CD4-positive, alpha-beta T cell (primary cell): ENCODE data around the gene SCAMP1. TPM values are rescaled to one million over a fixed set of nuclear protein-coding genes. Genes with fewer than 3 reads are reported as not detected.
A peak's percentile ranks its signal among the peaks of the same experiment; 100 is the strongest.

Experiments
- ATAC-seq: fragments of 200-7000 bp; cut with Tn5 transposase; one replicate; pipeline ENCODE4 v1.10.0; 2022; ENCODE audit warnings: mild to moderate bottlenecking; ENCODE audit not compliant: poor library complexity
- CTCF ChIA-PET: fragments of 350-600 bp; sonication (Branson Sonifier 250); formaldehyde crosslinking; loops from one replicate; lab custom pipeline; 2021; ENCODE audit warnings: antibody characterized with exemption, inconsistent platforms; lab: Charles Lee
- POLR2A ChIA-PET: fragments of 350-600 bp; sonication (Branson Sonifier 250); formaldehyde crosslinking; loops from one replicate; lab custom pipeline; 2021; ENCODE audit warnings: antibody characterized with exemption, inconsistent platforms; lab: Charles Lee
- DNase-seq, 14 experiments: peaks; one replicate each; pipeline ENCODE4 v3.0.0-alpha.2; 2013 to 2020; ENCODE audit warnings: mixed read lengths in 2 of 14
- H3K27ac ChIP-seq, 2 donors: one replicate each; pipeline versions ENCODE4 v1.5.1 to v1.7.0; 2013; ENCODE audit warnings: low read length in 2 of 2, low read depth in 1 of 2, mild to moderate bottlenecking in 1 of 2
- H3K27me3 ChIP-seq, 2 experiments: 1 replicate in 1 of 2; 2 replicates in 1 of 2; pipeline versions ENCODE4 v1.6.1 to v1.7.0; 2013; ENCODE audit warnings: low read length in 2 of 2, control low read depth in 1 of 2, mild to moderate bottlenecking in 1 of 2, moderate library complexity in 1 of 2; ENCODE audit not compliant: insufficient read depth in 2 of 2, control insufficient read depth in 1 of 2
- H3K36me3 ChIP-seq: one replicate; pipeline ENCODE4 v1.6.1; 2013; ENCODE audit warnings: low read length, control low read depth; ENCODE audit not compliant: insufficient read depth
- H3K4me1 ChIP-seq: one replicate; pipeline ENCODE4 v1.6.1; 2013; ENCODE audit warnings: low read length, control low read depth; ENCODE audit not compliant: insufficient read depth
- H3K4me3 ChIP-seq: one replicate; pipeline ENCODE4 v1.5.1; 2013; ENCODE audit warnings: mild to moderate bottlenecking, low read length, moderate library complexity
- H3K9me3 ChIP-seq, 2 experiments: 1 replicate in 1 of 2; 2 replicates in 1 of 2; pipeline versions ENCODE4 v1.6.1 to v1.7.0; 2013; ENCODE audit warnings: low read length in 2 of 2, mild to moderate bottlenecking in 2 of 2, control low read depth in 1 of 2, moderate library complexity in 1 of 2; ENCODE audit not compliant: control insufficient read depth in 1 of 2, insufficient read depth in 1 of 2
- H3K27ac Mint-ChIP-seq: one replicate; pipeline ENCODE4 v1.8.0; 2020; ENCODE audit warnings: mixed read lengths
- H3K27me3 Mint-ChIP-seq: one replicate; pipeline ENCODE4 v1.8.0; 2021; ENCODE audit warnings: mixed read lengths
- H3K36me3 Mint-ChIP-seq: one replicate; pipeline ENCODE4 v1.8.0; 2021; ENCODE audit warnings: low read depth, mixed read lengths
- H3K4me1 Mint-ChIP-seq: one replicate; pipeline ENCODE4 v1.8.0; 2021; ENCODE audit warnings: low read depth, mixed read lengths
- H3K4me3 Mint-ChIP-seq: one replicate; pipeline ENCODE4 v1.8.0; 2020; ENCODE audit warnings: mild to moderate bottlenecking, mixed read lengths
- H3K9me3 Mint-ChIP-seq: one replicate; pipeline ENCODE4 v1.8.0; 2020; ENCODE audit warnings: mixed read lengths
- intact Hi-C, 2 experiments: fragments of 100-400 bp; cut with DNase I in 1 of 2; cut with micrococcal nuclease in 1 of 2; formaldehyde crosslinking; loops; one replicate each; pipeline versions ENCODE4 v1.15.1 to v1.9.0; 2023 to 2025; cut with DNase I, micrococcal nuclease
- total RNA-seq, 174 experiments: library from RNA in 2 of 174; stranded (reverse) in 2 of 174; gene quantifications; one replicate each; pipeline ENCODE4 v1.2.3 and lab custom pipeline; 2021 to 2026
- TF ChIP-seq, protein P1 (sequence below): fragments of 200-600 bp; IDR thresholded peaks from one replicate; pipeline ENCODE4 v1.8.0; 2022; ENCODE audit warnings: antibody characterized with exemption, mild to moderate bottlenecking

The SCAMP1 gene
- total RNA-seq, 2 experiments from 2014 or later, result 16.0 to 18.4 TPM

DNA sequence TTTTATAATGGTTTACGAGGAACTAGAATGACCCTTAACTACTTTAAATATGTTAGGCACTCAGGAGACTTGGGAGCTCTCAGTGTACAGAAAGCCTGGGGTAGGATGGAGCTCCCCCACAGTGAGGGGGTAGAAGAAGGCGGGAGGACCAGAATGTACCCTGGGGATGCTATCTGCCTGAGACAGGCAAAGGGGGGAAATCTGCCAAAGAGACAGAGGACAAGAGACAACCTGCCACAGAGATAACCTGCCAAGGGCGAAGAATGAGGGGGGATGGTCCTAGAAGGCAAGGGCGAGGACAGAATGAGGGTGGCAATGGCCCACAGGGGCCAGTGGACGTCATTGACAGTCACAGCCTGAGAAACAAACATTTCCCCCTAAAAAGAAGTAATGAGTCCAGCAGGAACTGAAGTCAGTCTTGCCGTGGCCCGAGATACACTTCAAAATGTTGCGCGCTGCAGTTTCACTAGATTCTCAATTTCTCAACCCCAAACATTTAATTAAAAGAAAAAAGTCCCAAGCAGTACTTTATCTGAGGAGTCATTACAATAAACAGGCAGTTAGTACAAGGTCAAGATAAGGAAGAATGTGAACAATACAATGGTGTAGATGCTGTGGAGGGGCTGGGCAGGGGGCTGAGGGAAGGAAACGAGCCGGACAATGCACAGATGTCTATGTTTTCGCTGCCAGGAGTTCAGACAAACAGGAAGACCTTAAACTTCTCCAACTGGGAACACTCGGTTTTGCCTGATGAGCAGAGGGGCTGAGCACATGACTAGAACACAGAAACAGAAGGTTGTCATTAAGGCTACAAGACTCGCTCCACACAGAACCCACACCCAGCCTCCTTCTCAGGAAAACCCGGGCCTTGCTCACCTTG lies 163.1 kb downstream of the SCAMP1 start:
- Mint-ChIP-seq H3K27ac (no peak overlapping the region), H3K4me3 (no peak overlapping the region), H3K4me1 (no peaks in the 10 kb centered on the region), H3K36me3 (no peaks in the 10 kb centered on the region), H3K27me3 (peaks cover 40% of the 10 kb centered on the region), H3K9me3 (no peaks in the 10 kb centered on the region)
- ChIA-PET POLR2A (no interaction called here), CTCF (interaction anchor here (0.7 kb wide), 1 partner anchor 951 kb away, joined by 4 read pairs; no protein-coding TSS in a partner anchor)
- DNase-seq (no peak), ATAC-seq (no peak)
- Histone ChIP-seq H3K9me3 (no peaks in the 10 kb centered on the region), H3K4me3 (no peak overlapping the region), H3K27me3 (peaks cover 5 to 7% of the 10 kb centered on the region in 2 experiments), H3K27ac (no peak overlapping the region), H3K36me3 (no peaks in the 10 kb centered on the region), H3K4me1 (no peaks in the 10 kb centered on the region)
- intact Hi-C loops, result no loop called here
- TF ChIP-seq, protein P1, sequence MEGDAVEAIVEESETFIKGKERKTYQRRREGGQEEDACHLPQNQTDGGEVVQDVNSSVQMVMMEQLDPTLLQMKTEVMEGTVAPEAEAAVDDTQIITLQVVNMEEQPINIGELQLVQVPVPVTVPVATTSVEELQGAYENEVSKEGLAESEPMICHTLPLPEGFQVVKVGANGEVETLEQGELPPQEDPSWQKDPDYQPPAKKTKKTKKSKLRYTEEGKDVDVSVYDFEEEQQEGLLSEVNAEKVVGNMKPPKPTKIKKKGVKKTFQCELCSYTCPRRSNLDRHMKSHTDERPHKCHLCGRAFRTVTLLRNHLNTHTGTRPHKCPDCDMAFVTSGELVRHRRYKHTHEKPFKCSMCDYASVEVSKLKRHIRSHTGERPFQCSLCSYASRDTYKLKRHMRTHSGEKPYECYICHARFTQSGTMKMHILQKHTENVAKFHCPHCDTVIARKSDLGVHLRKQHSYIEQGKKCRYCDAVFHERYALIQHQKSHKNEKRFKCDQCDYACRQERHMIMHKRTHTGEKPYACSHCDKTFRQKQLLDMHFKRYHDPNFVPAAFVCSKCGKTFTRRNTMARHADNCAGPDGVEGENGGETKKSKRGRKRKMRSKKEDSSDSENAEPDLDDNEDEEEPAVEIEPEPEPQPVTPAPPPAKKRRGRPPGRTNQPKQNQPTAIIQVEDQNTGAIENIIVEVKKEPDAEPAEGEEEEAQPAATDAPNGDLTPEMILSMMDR, result no peak

DNA sequence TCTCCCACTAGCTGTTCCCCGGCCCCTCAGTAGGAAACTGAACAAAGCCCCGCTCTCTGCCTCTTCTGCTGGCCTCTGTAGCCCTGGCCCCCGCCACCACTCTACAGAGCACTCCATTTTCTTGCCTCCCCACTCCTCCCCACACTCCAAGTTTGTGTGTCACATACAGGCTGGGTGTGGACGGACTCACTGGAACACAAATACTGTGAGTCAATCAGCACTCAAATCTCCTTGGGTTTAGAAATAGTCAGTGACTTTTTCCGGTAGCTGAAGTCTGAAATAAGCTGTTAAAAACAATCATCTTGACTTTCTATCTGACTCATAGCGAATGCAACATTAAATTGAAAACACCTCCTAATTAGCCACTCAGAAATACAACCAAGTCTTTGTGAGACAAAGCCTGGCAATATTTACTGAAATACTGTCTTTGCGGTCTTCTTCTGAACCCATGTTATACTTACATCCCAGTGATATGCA lies 165.7 kb downstream of the SCAMP1 start:
- POLR2A ChIA-PET, result no interaction called here
- no peak overlapping the region for H3K27ac Mint-ChIP-seq
- no peak overlapping the region for H3K4me3 Mint-ChIP-seq
- Histone ChIP-seq H3K36me3 (no peaks in the 10 kb centered on the region), H3K27me3 (no peaks in the 10 kb centered on the region), H3K9me3 (no peaks in the 10 kb centered on the region), H3K4me1 (no peaks in the 10 kb centered on the region), H3K4me3 (no peak overlapping the region), H3K27ac (no peak overlapping the region)
- no peaks in the 10 kb centered on the region for H3K4me1 Mint-ChIP-seq
- no peaks in the 10 kb centered on the region for H3K36me3 Mint-ChIP-seq
- peak in 2 of 14 experiments; percentile 21 to 46 for DNase-seq
- H3K27me3 Mint-ChIP-seq, result peaks cover 18% of the 10 kb centered on the region
- CTCF ChIA-PET, result no interaction called here
- ATAC-seq, result no peak
- intact Hi-C loops, result no loop called here
- TF ChIP-seq, protein P1, result no peak
- H3K9me3 Mint-ChIP-seq, result no peaks in the 10 kb centered on the region

- ATAC-seq (no peak), DNase-seq (peak in 2 of 14 experiments; percentile 59 to 67)
- H3K9me3 ChIP-seq, result no peaks in the 10 kb centered on the region
- Mint-ChIP-seq H3K27ac (no peak overlapping the region), H3K9me3 (no peaks in the 10 kb centered on the region), H3K27me3 (peaks cover 18% of the 10 kb centered on the region), H3K4me3 (no peak overlapping the region), H3K4me1 (no peaks in the 10 kb centered on the region), H3K36me3 (no peaks in the 10 kb centered on the region)
- TF ChIP-seq, protein P1, result no peak
- no peak overlapping the region for H3K4me3 ChIP-seq
- H3K36me3 ChIP-seq, result no peaks in the 10 kb centered on the region
- CTCF ChIA-PET, result interaction anchor here (0.6 kb wide), 1 partner anchor 1236 kb away, joined by 4 read pairs; no protein-coding TSS in a partner anchor
- POLR2A ChIA-PET, result no interaction called here
- intact Hi-C loops, result no loop called here
- H3K27me3 ChIP-seq, result no peaks in the 10 kb centered on the region
- no peaks in the 10 kb centered on the region for H3K4me1 ChIP-seq
- H3K27ac ChIP-seq, result no peak overlapping the region
Measured at GRCh38 chr5:78527054-78527859, 166.8 kb downstream of the SCAMP1 start.
